Muscle of leg (tissue), 11 donors: ENCODE measurements around the gene SRPX. TPM values are rescaled to one million over a fixed set of nuclear protein-coding genes. Genes with fewer than 3 reads are reported as not detected.
A peak's percentile ranks its signal among the peaks of the same experiment; 100 is the strongest.

Experiments
- DNase-seq: peaks from one replicate; pipeline ENCODE4 v3.0.0; 2013
- H3K27ac ChIP-seq: one replicate; pipeline ENCODE4 v1.5.1; 2013; ENCODE audit warnings: mild to moderate bottlenecking, low read length, control low read depth
- H3K27me3 ChIP-seq: one replicate; pipeline ENCODE4 v1.6.1; 2013; ENCODE audit warnings: low read length; ENCODE audit not compliant: control insufficient read depth, insufficient read depth
- H3K36me3 ChIP-seq: one replicate; pipeline ENCODE4 v1.6.1; 2013; ENCODE audit warnings: low read length; ENCODE audit not compliant: control insufficient read depth, insufficient read depth
- H3K4me1 ChIP-seq: one replicate; pipeline ENCODE4 v1.6.1; 2013; ENCODE audit warnings: low read length; ENCODE audit not compliant: control insufficient read depth, insufficient read depth
- H3K4me3 ChIP-seq: one replicate; pipeline ENCODE4 v1.5.1; 2013; ENCODE audit warnings: low read length, control low read depth
- H3K9me3 ChIP-seq: replicated peaks from 2 replicates; pipeline ENCODE4 v1.6.1; 2013; ENCODE audit warnings: low read depth, low read length; ENCODE audit not compliant: control insufficient read depth
- WGBS: methylation state at CpG from one replicate; pipeline ENCODE4 v1.1.5; 2013; ENCODE audit warnings: missing lambda C conversion rate; ENCODE audit not compliant: insufficient coverage; 5-methylcytosine and 5-hydroxymethylcytosine counted together
- polyA plus RNA-seq, 8 donors: library from polyadenylated mRNA; unstranded; fragments of 120-200 nt; gene quantifications; one replicate each; pipeline versions ENCODE4 v1.2.1 to v1.2.3, GENCODE V29; 2013; ENCODE audit warnings: inconsistent platforms in 1 of 8, low replicate concordance in 1 of 8; ENCODE audit not compliant: insufficient read length in 8 of 8, insufficient read depth in 1 of 8
- total RNA-seq: library from RNA; stranded (reverse); fragments of 120-200 nt; gene quantifications from one replicate; pipeline ENCODE4 v1.2.4, GENCODE V29; 2013

SRPX gene
- total and polyA plus RNA-seq, 9 donors = 36.3 to 65.8 (median 47.4) TPM

DNA sequence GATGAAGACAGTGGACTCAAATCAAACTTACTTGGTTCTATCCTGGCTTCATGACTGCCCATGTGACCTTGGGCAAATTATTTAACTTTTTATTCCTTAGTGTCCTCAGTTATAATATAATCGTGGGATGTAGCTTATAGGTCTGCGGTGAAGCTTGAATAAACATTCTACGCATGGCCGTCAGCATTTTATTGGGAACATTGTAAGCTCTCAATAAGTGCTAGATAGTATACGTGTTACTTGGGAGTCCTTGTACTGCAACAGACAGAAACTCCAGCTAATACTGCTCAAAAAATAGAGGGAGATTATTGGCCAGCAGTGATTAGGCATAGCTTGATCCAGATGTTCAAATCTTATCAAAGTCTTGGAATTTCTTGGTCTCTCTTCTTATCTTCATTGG lies 109.5 kb downstream of the SRPX start:
- Histone ChIP-seq H3K4me1 (peaks cover 4% of the 10 kb centered on the region), H3K36me3 (no peaks in the 10 kb centered on the region), H3K4me3 (no peak overlapping the region), H3K9me3 (no peaks in the 10 kb centered on the region), H3K27ac (no peak overlapping the region), H3K27me3 (peaks cover 5% of the 10 kb centered on the region)
- no peak for DNase-seq
- WGBS = 100% methylated on average over 3 of the region's 5 CpGs

DNA sequence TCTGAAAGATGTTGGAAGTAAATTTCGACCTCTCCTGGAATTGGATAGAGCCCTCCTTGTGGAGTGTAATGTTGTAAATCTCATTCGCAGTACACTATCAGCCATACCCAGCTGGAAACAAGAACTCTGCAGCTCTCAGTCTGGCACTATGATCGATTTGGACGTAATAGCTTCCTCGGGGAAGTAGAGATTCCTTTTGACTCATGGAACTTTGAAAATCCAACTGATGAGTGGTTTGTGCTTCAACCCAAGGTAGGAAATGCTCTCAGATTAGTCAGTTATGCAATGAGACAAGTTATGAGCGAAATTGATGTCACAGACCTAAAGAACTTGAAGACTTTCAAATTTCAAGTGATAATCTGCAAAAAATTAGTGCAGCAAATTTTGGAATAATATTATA lies 110.4 kb downstream of the SRPX start:
- DNase-seq = no peak
- H3K9me3 ChIP-seq = no peaks in the 10 kb centered on the region
- no peak overlapping the region for H3K4me3 ChIP-seq
- no peaks in the 10 kb centered on the region for H3K36me3 ChIP-seq
- WGBS = no CpG with 5 or more reads among the region's 6 CpGs
- H3K27ac ChIP-seq = no peak overlapping the region
- H3K4me1 ChIP-seq = peaks cover 4% of the 10 kb centered on the region
- H3K27me3 ChIP-seq = peaks cover 5% of the 10 kb centered on the region

DNA sequence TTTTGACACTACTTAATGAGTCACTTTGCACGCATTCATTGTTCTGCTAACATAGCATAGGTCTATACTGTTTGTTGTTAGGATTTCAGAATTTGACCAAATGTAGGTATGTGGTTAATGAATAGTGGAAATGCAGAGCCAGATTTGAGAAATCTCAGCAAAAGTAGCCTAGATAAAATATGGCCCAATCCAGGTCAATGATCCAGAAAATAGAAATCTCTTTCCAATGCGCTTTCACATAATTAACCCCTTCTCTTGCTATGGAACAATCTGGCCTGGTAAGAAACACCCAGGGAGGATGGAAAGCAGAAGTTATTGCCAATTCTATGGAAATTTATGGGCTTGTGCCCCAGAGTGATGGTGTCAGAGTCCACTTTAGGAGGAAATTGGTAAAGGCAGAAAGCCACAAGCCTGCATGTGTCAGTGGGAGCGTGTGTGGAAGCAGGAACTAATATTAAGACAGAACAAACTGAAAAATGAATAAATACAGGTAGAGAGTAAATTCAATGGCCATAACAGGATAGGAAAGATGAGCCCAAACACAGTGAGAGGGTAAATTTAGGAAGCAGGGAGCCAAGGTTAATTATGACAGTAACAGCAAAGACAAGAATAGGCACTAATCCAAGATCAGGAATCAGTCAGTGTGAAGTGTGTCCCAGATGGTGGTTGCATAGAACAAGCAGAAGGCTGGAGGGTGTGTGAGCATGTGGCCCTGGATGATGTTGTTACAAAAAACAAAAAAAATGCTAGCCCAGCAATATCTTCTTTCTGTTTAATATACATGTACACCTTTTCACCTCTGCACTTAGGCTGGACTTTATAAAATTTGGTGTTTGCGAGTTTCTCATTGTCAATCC lies 111.4 kb downstream of the SRPX start:
- Histone ChIP-seq H3K27me3 (peaks cover 7% of the 10 kb centered on the region), H3K4me1 (peaks cover 4% of the 10 kb centered on the region), H3K36me3 (no peaks in the 10 kb centered on the region), H3K9me3 (no peaks in the 10 kb centered on the region), H3K4me3 (no peak overlapping the region), H3K27ac (no peak overlapping the region)
- no CpG with 5 or more reads among the region's 4 CpGs for WGBS
- DNase-seq = no peak

DNA sequence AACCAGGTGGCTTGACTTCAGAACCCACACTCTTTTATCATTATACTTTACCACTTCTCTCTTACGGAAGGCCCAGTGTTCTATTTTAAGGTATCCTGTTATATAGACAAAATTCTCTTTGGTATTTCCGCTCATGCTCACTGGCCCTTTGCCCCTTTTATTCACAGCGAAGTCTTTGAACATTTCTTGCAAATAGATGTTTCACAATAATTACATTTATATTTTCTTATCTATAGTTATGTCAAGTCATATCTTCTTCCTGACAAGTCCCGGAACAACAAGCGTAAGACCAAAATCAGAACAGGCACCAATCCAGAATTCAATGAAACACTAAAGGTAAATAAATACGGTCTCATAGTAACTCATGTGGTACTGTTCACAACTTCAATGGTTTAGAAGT lies 112.3 kb downstream of the SRPX start:
- Histone ChIP-seq H3K27me3 (peaks cover 7% of the 10 kb centered on the region), H3K27ac (no peak overlapping the region), H3K9me3 (no peaks in the 10 kb centered on the region), H3K36me3 (no peaks in the 10 kb centered on the region), H3K4me1 (peaks cover 4% of the 10 kb centered on the region), H3K4me3 (no peak overlapping the region)
- no peak for DNase-seq
- WGBS = no CpG with 5 or more reads among the region's 6 CpGs

DNA sequence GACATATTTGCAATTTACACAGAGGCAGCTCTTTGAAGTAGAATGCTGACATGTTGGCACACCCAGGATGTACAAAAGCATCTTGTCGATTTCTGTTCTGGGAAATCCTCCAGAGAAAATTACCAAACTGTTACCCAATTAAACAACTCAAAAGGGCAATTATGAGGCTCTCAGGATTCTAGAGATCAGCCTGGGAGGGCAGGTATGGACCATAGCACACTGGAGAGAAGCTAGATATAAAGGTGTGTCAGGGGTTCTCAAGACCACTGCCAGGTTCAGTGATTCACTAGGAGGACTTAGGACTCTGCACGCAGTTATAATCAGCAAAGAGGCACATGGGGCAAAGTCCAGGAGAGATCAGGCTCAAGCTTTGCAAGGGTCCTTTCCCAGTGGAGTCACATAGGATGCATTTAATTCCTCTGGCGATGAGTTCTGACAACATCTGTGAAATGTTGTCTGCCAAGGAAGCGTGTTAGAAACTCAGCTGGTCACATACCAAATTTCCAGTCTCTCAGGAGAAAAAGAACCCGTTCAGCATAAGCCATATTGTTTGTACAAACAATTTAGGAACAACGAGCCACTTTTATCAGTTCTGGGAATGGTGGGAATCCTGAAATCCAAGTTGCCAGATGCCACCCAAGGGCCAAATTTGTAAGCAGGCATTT lies 113.5 kb downstream of the SRPX start:
- H3K36me3 ChIP-seq = no peaks in the 10 kb centered on the region
- WGBS = 40% methylated on average over 1 of the region's 6 CpGs
- no peak overlapping the region for H3K27ac ChIP-seq
- peaks cover 5% of the 10 kb centered on the region for H3K27me3 ChIP-seq
- H3K9me3 ChIP-seq = no peaks in the 10 kb centered on the region
- H3K4me3 ChIP-seq = no peak overlapping the region
- peak; percentile 57 for DNase-seq
- peaks cover 4% of the 10 kb centered on the region for H3K4me1 ChIP-seq

DNA sequence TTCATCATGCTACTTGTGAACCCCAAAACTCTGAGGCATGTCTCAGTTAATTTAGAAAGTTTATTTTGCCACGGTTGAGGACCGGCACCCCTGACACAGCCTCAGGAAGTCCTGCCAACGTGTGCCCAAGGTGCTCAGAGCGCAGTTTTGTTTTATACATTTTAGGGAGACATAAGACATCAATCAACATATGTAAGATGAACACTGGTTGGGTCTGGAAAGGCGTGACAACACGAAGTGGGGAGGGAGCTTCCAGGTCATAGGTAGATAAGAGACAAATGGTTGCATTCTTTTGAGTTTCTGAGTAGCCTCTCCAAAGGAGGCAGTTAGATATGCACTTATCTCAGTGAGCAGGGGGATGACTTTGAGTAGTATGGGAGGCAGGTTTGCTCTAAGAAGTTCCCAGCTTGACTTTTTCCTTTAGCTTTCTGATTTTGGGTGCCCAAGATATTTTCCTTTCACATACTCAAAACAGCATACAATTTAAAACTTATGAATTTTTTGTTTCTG lies 115.4 kb downstream of the SRPX start:
- Histone ChIP-seq H3K36me3 (no peaks in the 10 kb centered on the region), H3K4me1 (peaks cover 4% of the 10 kb centered on the region), H3K9me3 (no peaks in the 10 kb centered on the region), H3K4me3 (no peak overlapping the region), H3K27me3 (peaks cover 5% of the 10 kb centered on the region), H3K27ac (no peak overlapping the region)
- WGBS = 50% methylated on average over 2 of the region's 6 CpGs
- DNase-seq = no peak

DNA sequence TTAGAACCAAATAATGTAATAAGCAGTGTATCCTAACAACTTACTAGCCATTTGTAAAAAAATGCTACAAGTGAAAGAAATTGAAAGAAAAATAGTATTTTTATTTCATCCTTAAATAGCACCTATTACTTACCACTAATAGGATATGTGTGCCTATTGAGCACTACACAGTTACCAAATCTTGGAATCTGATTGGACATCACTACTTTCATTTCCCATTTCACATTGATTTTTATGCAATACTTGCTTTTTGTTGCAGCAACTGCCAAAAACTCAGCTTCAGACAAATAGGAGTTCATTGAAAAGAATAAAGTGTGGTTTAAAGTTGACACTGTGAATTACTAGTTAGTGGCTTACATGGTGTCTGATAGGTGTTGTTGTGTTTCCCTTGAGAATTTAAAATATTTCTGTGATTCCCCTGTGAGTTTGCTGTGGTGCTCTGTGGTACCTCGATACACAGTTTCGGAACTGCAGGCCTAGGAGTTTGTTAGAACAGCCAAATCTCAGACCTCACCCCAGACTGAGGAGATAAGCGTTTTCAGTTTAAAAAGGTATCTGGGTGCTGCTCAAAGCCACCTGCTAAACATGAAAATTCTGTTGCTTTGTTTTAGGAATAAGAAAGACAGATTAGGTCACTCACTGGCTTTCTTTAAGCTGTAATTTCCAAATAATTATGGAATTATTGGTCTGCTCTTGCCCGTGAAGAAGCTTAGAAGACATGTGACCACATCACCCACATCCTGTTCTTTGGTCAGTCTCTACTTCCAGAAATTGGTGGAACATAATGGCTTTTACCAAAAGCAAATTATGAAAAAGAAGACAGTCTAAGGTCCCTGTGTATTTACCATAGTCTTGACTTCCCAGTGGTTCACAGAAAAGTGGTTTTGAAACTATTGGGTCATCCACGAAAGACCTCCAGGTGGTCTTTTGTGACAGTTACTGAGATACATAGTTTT lies 116.5 kb downstream of the SRPX start:
- Histone ChIP-seq H3K27ac (no peak overlapping the region), H3K36me3 (no peaks in the 10 kb centered on the region), H3K4me1 (peaks cover 4% of the 10 kb centered on the region), H3K9me3 (peaks cover 6% of the 10 kb centered on the region), H3K27me3 (peaks cover 5% of the 10 kb centered on the region), H3K4me3 (no peak overlapping the region)
- no CpG with 5 or more reads among the region's 5 CpGs for WGBS
- DNase-seq = no peak

DNA sequence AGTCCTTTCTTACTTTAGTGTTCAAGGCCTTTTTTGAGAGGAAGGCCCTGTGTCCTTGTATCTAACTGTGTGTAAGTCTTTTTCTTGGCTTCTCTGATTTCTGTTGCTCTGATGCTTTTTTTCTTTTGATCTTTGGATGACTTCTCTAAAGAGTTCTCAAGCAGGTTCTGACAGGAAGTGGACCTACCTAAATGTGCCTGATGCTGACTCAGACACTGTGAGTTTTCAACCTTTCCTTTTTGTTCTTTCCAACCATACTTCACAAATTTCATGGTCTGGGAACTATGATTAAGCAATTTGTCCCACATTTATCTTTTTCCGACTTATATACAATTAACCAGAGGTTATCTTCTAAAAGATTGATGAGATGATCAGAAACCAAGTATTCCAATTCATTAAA lies 117.8 kb downstream of the SRPX start:
- H3K4me1 ChIP-seq = peaks cover 4% of the 10 kb centered on the region
- no CpG with 5 or more reads among the region's 1 CpG for WGBS
- H3K27me3 ChIP-seq = peaks cover 5% of the 10 kb centered on the region
- DNase-seq = no peak
- no peak overlapping the region for H3K4me3 ChIP-seq
- H3K27ac ChIP-seq = no peak overlapping the region
- H3K9me3 ChIP-seq = peaks cover 6% of the 10 kb centered on the region
- H3K36me3 ChIP-seq = no peaks in the 10 kb centered on the region

DNA sequence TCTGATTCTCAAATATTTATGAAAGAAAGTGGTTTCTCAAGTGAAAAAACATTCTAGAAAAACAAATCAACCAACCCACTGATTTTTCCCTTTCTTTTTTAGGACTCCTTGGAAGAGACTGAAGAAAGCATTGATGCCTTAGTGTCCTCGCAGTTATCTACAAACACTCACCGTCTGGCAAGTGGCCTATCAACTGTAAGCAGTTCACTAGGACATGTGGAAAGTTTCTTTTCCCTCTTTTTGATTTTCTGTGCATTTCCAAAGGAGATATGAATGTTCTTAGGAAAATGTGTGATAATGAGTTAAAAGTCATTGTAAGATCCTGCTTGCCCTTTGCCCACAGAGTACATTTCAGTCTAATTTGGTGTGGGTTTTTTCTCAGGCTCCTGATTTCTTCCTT lies 118.4 kb downstream of the SRPX start:
- Histone ChIP-seq H3K27ac (no peak overlapping the region), H3K4me3 (no peak overlapping the region), H3K36me3 (no peaks in the 10 kb centered on the region), H3K9me3 (peaks cover 6% of the 10 kb centered on the region), H3K4me1 (peaks cover 3% of the 10 kb centered on the region), H3K27me3 (peaks cover 5% of the 10 kb centered on the region)
- 80% methylated on average over 1 of the region's 2 CpGs for WGBS
- DNase-seq = no peak

DNA sequence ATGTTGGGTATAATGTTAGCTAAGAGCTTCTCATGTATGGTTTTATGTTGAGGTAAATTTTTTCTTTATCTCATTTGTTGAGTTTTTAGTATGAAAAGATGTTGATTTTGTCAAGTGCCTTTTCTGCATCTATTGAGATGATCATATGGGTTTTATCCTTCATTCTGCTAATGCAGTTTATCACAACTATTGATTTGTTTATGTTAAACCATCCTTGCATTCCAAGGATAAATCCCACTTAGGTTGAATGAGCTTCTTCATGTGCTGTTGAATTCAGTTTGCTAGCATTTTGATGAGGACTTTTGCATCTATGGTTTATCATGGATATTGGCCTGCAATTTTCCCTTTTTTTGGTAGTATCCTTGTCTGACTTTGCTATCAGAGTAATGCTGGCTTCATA lies 121.0 kb downstream of the SRPX start:
- Histone ChIP-seq H3K36me3 (no peaks in the 10 kb centered on the region), H3K27me3 (no peaks in the 10 kb centered on the region)

More for the DNA sequence above, 121.0 kb downstream of the SRPX start:
- Histone ChIP-seq H3K9me3 (peaks cover 6% of the 10 kb centered on the region), H3K4me1 (no peaks in the 10 kb centered on the region), H3K27ac (no peak overlapping the region), H3K4me3 (no peak overlapping the region)
- DNase-seq = no peak
